ENCODE measurements around the gene TMEM39B.
"Not testable (repeated sequence)": the region's sequence is repeated elsewhere in the genome, so short reads cannot be mapped to it uniquely, and the experiment has no call there.

Gene TMEM39B

GRCh38 chr1:32114420-32114819, 41.7 kb downstream of the TMEM39B start:
- TF ChIP-seq ZNF274 (IDR thresholded peaks at IDR 0.05; ENCODE audit: low read depth, low read length): no peak
- H3K4me3 ChIP-seq (ENCODE audit: low read length): no peak overlapping the region

DNA sequence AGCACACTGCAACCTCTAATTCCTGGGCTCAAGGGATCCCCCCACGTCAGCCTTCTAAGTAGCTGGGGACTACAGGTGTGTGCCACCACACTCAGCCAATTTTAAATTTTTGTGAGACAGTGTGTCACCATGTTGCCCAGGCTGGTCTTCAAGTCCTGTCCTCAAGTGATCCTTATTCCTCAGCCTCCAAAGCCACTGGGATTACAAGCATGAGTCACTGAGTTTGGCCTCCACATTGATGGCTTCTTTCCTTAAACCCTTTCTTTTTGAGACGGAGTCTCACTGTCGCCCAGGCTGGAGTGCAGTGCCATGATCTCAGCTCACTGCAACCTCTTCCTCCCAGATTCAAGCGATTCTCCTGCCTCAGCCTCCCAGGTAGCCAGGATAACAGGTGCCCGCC, 42.8 kb downstream of the TMEM39B start:
- H3K4me3 ChIP-seq (ENCODE audit: low read length): no peak overlapping the region
- no peak for TF ChIP-seq ZNF274 (IDR thresholded peaks at IDR 0.05; ENCODE audit: low read depth, low read length)

DNA sequence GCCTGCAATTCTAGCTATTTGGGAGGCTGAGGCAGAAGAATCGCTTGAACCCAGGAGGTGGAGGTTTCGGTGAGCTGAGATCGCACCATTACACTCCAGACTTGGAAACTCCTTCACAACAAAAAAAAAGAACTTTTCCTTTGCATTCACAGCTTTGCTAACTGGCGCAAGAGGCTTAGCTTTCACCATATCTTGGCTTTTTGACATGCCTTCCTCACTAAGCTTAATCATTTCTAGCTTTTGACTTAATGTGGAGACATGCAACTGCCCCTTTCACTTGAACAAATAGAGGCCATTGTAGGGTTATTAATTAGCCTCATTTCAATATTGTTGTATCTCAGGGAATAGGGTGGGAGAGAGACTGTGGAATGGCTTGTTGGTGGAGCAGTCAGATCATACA, 43.8 kb downstream of the TMEM39B start:
- TF ChIP-seq ZNF274 (IDR thresholded peaks at IDR 0.05; ENCODE audit: low read depth, low read length): no peak
- no peak overlapping the region for H3K4me3 ChIP-seq (ENCODE audit: low read length)

DNA sequence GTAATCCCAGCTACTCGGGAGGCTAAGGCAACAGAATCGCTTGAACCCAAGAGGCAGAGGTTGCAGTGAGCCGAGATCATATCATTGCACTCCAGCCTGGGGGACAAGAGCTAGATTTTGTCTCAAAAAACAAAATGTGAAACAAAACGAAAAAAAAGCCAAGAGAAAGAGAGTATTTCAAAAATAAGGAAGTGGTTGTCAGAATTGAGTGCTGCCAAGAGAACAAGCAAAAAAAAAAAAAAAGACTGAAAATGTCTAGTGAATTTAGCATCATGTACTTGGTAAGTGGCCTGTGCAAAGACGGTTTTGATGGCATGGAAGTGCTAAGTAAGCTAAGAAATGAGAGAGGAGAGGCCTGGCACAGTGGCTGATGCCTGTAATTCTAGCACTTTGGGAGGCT, 49.4 kb downstream of the TMEM39B start:
- no peak overlapping the region for H3K4me3 ChIP-seq (ENCODE audit: low read length)
- TF ChIP-seq ZNF274 (IDR thresholded peaks at IDR 0.05; ENCODE audit: low read depth, low read length): no peak

GRCh38 chr1:32123361-32123760, 50.6 kb downstream of the TMEM39B start:
- not testable (repeated sequence) for H3K4me3 ChIP-seq (ENCODE audit: low read length)

GRCh38 chr1:32125313-32125712, 52.6 kb downstream of the TMEM39B start:
- no peak for TF ChIP-seq ZNF274 (IDR thresholded peaks at IDR 0.05; ENCODE audit: low read depth, low read length)
- no peak overlapping the region for H3K4me3 ChIP-seq (ENCODE audit: low read length)

GRCh38 chr1:32126770-32127169, 54.0 kb downstream of the TMEM39B start:
- no peak overlapping the region for H3K4me3 ChIP-seq (ENCODE audit: low read length)
- TF ChIP-seq ZNF274 (IDR thresholded peaks at IDR 0.05; ENCODE audit: low read depth, low read length): no peak

GRCh38 chr1:32127409-32128198, 54.9 kb downstream of the TMEM39B start:
- H3K4me3 ChIP-seq (ENCODE audit: low read length): no peak overlapping the region
- no peak for TF ChIP-seq ZNF274 (IDR thresholded peaks at IDR 0.05; ENCODE audit: low read depth, low read length)

DNA sequence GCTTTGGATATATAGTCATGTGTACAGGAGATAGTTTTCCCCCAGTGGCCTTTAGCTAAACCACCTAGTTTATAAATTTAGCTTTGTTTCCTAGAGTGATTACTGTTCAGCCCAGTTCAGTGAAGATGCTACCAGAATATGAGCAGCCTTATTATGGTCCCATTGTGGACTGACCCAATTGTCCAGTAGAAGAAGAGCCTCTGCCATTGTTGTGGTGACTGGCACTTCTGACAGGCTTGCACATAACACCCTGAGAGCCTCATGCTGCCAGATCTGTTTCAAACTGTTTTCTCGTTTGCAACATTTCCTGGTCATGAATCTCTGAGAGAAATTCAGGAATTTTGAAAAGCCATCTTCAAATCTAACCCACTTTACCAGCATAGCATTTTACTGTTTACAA, 55.7 kb downstream of the TMEM39B start:
- no peak for TF ChIP-seq ZNF274 (IDR thresholded peaks at IDR 0.05; ENCODE audit: low read depth, low read length)
- H3K4me3 ChIP-seq (ENCODE audit: low read length): no peak overlapping the region

DNA sequence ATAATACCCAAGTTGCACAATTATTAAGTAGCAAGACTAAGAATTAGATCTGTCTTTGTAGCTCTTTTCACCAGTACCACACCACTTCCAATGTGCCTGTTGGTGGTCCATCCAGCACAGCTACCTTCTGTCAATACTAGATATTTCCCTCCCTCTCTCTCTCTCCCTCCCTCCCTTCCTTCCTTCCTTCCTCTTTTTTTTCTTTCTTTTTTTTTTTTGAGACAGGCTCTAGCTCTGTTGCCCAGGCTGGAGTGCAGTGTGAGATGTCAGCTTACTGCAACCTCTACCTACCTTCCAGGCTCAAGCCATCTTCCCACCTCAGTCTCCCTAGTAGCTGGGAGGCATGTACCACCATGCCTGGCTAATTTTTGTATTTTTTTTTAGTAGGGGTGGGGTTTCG, 56.2 kb downstream of the TMEM39B start:
- no peak for TF ChIP-seq ZNF274 (IDR thresholded peaks at IDR 0.05; ENCODE audit: low read depth, low read length)
- H3K4me3 ChIP-seq (ENCODE audit: low read length): no peak overlapping the region

GRCh38 chr1:32133950-32134280, 61.2 kb downstream of the TMEM39B start:
- not testable (repeated sequence) for H3K4me3 ChIP-seq (ENCODE audit: low read length)

GRCh38 chr1:32137111-32137510, 64.4 kb downstream of the TMEM39B start:
- no peak overlapping the region for H3K4me3 ChIP-seq (ENCODE audit: low read length)
- TF ChIP-seq ZNF274 (IDR thresholded peaks at IDR 0.05; ENCODE audit: low read depth, low read length): no peak

GRCh38 chr1:32138965-32139364, 66.2 kb downstream of the TMEM39B start:
- H3K4me3 ChIP-seq (ENCODE audit: low read length): no peak overlapping the region
- TF ChIP-seq ZNF274 (IDR thresholded peaks at IDR 0.05; ENCODE audit: low read depth, low read length): no peak

DNA sequence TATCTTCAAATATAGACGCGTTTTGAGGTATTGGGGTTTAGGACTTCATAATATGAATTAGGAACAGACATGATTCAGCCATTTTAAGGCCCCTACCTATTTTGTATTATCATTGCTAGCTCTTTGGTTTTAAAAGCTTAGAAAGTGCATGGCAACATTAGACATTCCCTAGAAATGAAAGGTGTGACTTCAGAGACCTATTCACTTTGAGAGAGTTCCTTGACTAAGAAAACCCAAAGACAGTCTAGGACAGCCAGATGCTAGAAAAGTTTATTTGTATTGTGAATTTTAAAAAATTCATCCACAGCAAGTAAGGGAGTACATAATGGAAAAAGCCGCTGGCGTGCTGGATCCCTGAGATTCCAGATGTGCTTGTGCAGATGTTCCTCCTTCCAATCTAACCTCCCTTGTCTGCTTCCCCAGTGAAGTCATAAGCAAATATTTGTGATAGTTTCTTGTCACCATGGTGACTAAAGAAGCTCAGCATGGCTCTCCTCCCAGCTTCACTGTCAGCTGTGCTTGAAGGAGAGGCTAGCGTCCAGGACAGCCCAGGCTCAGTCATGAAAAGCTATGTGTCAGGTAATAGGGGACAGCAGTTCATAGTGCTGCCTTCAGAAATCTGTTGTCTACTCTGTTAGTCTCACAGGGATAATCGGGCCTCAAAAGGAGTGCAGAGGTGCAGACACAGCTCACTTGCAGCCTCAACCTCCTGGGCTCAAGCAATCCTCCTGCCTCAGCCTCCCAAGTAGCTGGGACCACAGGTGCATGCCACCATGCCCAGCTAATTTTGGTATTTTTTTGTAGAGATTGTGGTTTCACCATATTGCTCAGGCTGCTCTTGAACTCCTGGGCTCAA, 69.9 kb downstream of the TMEM39B start:
- H3K4me3 ChIP-seq (ENCODE audit: low read length): no peak overlapping the region
- no peak for TF ChIP-seq ZNF274 (IDR thresholded peaks at IDR 0.05; ENCODE audit: low read depth, low read length)

DNA sequence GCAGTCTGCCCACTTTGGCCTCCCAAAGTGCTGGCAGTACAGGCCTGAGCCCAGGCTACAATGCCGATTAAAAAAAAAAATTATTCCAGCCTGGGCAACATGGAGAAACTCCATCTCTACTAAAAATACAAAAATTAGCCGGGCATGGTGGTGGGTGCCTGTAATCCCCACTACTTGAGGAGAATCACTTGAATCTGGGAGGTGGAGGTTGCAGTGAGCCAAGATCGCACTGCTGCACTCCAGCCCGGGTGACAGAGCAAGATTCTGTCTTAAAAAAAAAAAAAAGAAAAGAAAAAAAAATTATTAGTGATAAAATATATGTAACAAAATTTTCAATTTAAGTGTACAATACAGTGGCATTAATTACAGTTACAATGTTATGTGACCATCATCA, 70.6 kb downstream of the TMEM39B start:
- H3K4me3 ChIP-seq (ENCODE audit: low read length): not testable (repeated sequence)
